Fibroblast of skin of back (primary cell): Measurements from ENCODE around the gene IRF1.

Source experiments
- DNase-seq: peaks from one replicate; pipeline ENCODE4 v3.0.0-alpha.2; 2013

Gene IRF1

GRCh38 chr5:132500931-132501628 is 10.5 kb upstream of the IRF1 start:
- DNase-seq, result peak; percentile 64

- no peak for DNase-seq
These were observed 9.8 kb upstream of the IRF1 start for GRCh38 chr5:132500244-132500930.

- no peak for DNase-seq
These were observed 9.1 kb upstream of the IRF1 start for GRCh38 chr5:132499440-132500243.

GRCh38 chr5:132498686-132499271 is 8.2 kb upstream of the IRF1 start:
- no peak for DNase-seq

- peak; percentile 54 for DNase-seq
These were observed 7.6 kb upstream of the IRF1 start for GRCh38 chr5:132498152-132498551.

GRCh38 chr5:132497488-132497997 is 7.0 kb upstream of the IRF1 start:
- peak; percentile 97 for DNase-seq

- peak; percentile 81 for DNase-seq
These were observed 6.3 kb upstream of the IRF1 start for GRCh38 chr5:132496631-132497487.

GRCh38 chr5:132496191-132496630 is 5.6 kb upstream of the IRF1 start:
- DNase-seq, result peak; percentile 87

GRCh38 chr5:132495667-132496190 is 5.2 kb upstream of the IRF1 start:
- DNase-seq, result peak; percentile 95

GRCh38 chr5:132493821-132494220 is 3.2 kb upstream of the IRF1 start:
- no peak for DNase-seq

GRCh38 chr5:132493241-132493640 is 2.7 kb upstream of the IRF1 start:
- DNase-seq, result no peak

GRCh38 chr5:132492386-132493125 is 2.0 kb upstream of the IRF1 start:
- peak; percentile 46 for DNase-seq

- DNase-seq, result no peak
These were observed 1.1 kb upstream of the IRF1 start for GRCh38 chr5:132491368-132492364.

GRCh38 chr5:132489871-132490483 is 596 bp downstream of the IRF1 start:
- DNase-seq, result peak; percentile 43

- no peak for DNase-seq
These were observed 1.4 kb downstream of the IRF1 start for GRCh38 chr5:132489051-132489770.

- DNase-seq, result no peak
These were observed 2.0 kb downstream of the IRF1 start for GRCh38 chr5:132488590-132488989.

- DNase-seq, result no peak
These were observed 2.6 kb downstream of the IRF1 start for GRCh38 chr5:132487841-132488555.

GRCh38 chr5:132487095-132487428 is 3.5 kb downstream of the IRF1 start:
- no peak for DNase-seq
